Hepatocyte (in vitro differentiated cells): ENCODE results near the gene TSKS. TPM values are rescaled to one million over a fixed set of nuclear protein-coding genes. Genes with fewer than 3 reads are reported as not detected.

Experiments
- DNase-seq: peaks from one replicate; pipeline ENCODE4 v3.0.0-alpha.2; 2016; ENCODE audit warnings: low spot score
- H2AFZ ChIP-seq: fragments of 200-600 bp; sonication (generic); 2 replicates; pipeline ENCODE4 v1.6.0; 2016; ENCODE audit warnings: antibody characterized with exemption, mild to moderate bottlenecking
- H3K27ac ChIP-seq: fragments of 200-600 bp; sonication (generic); 2 replicates; pipeline ENCODE4 v1.5.1; 2016; ENCODE audit warnings: mild to moderate bottlenecking
- H3K27me3 ChIP-seq: fragments of 200-600 bp; sonication (generic); 2 replicates; pipeline ENCODE4 v1.6.1; 2016
- H3K36me3 ChIP-seq: fragments of 200-600 bp; sonication (generic); replicated peaks from 2 replicates; pipeline ENCODE4 v1.5.1; 2016; ENCODE audit warnings: low read depth; ENCODE audit not compliant: insufficient read depth
- H3K4me1 ChIP-seq: fragments of 200-600 bp; sonication (generic); 2 replicates; pipeline ENCODE4 v1.5.1; 2016; ENCODE audit warnings: mild to moderate bottlenecking, moderate library complexity; ENCODE audit not compliant: insufficient read depth
- H3K4me2 ChIP-seq: fragments of 200-600 bp; sonication (generic); 2 replicates; pipeline ENCODE4 v1.6.0; 2016
- H3K4me3 ChIP-seq: fragments of 200-600 bp; sonication (generic); 2 replicates; pipeline ENCODE4 v1.5.1; 2016; ENCODE audit warnings: mild to moderate bottlenecking
- H3K79me2 ChIP-seq: fragments of 200-600 bp; sonication (generic); 2 replicates; pipeline ENCODE4 v1.6.0; 2017; ENCODE audit warnings: mild to moderate bottlenecking
- H3K9me2 ChIP-seq: fragments of 200-600 bp; sonication (generic); replicated peaks from 2 replicates; pipeline ENCODE4 v1.6.0; 2017; ENCODE audit warnings: mild to moderate bottlenecking; ENCODE audit not compliant: insufficient read depth
- H3K9me3 ChIP-seq: fragments of 200-600 bp; sonication (generic); 2 replicates; pipeline ENCODE4 v1.5.1; 2016; ENCODE audit warnings: low read depth, mild to moderate bottlenecking
- H4K20me1 ChIP-seq: fragments of 200-600 bp; sonication (generic); 2 replicates; pipeline ENCODE4 v1.6.0; 2016; ENCODE audit warnings: mild to moderate bottlenecking; ENCODE audit not compliant: insufficient read depth, poor library complexity, severe bottlenecking
- EZH2 ChIP-seq: fragments of 200-600 bp; sonication (generic); IDR thresholded peaks from 2 replicates; pipeline ENCODE4 v1.6.1; 2016; ENCODE audit warnings: antibody characterized with exemption, mild to moderate bottlenecking, borderline replicate concordance
- EZH2phosphoT487 ChIP-seq: fragments of 200-600 bp; sonication (generic); IDR thresholded peaks from one replicate; pipeline ENCODE4 v1.6.1; 2018; ENCODE audit warnings: antibody characterized with exemption, mild to moderate bottlenecking, low read depth, moderate library complexity; ENCODE audit not compliant: unreplicated experiment, severe bottlenecking
- whole genome bisulfite sequencing: methylation state at CpG from one replicate; pipeline ENCODE4 v1.1.6; 2016; ENCODE audit warnings: low lambda C conversion rate; ENCODE audit errors: missing lambda C conversion rate; 5-methylcytosine and 5-hydroxymethylcytosine counted together
- polyA plus RNA-seq: library from polyadenylated mRNA; unstranded; fragments of >200 nt; fragmentation: Nextera tagmentation; extraction: Ambion mirVana; gene quantifications from 2 replicates; pipeline ENCODE4 v1.2.1, GENCODE V29; 2016
- total RNA-seq: library from RNA; depleted of rRNA; stranded (reverse); fragments of >200 nt; gene quantifications from 2 replicates; pipeline ENCODE4 v1.2.3, GENCODE V29; 2014
- TF ChIP-seq, protein P1 (sequence below): fragments of 200-600 bp; sonication (generic); IDR thresholded peaks from 2 replicates; pipeline ENCODE4 v1.5.1; 2016; ENCODE audit warnings: antibody characterized with exemption, mild to moderate bottlenecking; ENCODE audit not compliant: poor library complexity

Gene TSKS
- total and polyA plus RNA-seq, 2 experiments from 2014 or later, result not detected

DNA sequence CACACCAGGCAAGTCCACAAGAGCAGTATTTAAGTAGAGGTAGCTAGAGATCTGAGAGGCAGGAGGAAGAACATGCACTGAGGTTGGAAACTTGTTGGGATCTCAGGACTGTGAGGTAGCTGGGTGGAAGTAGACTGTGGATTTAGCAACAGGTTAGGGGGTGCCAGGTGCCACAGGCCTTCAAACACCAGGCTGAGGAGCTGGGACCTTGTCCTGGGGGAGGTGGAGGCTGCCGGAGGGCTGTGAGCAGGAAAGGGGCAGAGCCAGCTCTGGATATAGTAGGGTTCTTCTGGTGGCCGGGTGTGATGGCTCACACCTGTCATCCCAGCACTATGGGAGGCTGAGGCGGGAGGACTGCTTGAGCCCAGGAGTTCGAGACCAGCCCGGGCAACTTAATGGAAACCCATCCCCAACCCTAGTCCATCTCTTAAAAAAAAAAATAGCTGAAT lies 46.9 kb upstream of the TSKS start:
- H3K79me2 ChIP-seq, result no peaks in the 10 kb centered on the region
- peak overlapping the region; percentile 98 for H3K4me2 ChIP-seq
- no peak for TF ChIP-seq EZH2
- TF ChIP-seq, protein P1, sequence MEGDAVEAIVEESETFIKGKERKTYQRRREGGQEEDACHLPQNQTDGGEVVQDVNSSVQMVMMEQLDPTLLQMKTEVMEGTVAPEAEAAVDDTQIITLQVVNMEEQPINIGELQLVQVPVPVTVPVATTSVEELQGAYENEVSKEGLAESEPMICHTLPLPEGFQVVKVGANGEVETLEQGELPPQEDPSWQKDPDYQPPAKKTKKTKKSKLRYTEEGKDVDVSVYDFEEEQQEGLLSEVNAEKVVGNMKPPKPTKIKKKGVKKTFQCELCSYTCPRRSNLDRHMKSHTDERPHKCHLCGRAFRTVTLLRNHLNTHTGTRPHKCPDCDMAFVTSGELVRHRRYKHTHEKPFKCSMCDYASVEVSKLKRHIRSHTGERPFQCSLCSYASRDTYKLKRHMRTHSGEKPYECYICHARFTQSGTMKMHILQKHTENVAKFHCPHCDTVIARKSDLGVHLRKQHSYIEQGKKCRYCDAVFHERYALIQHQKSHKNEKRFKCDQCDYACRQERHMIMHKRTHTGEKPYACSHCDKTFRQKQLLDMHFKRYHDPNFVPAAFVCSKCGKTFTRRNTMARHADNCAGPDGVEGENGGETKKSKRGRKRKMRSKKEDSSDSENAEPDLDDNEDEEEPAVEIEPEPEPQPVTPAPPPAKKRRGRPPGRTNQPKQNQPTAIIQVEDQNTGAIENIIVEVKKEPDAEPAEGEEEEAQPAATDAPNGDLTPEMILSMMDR, result no peak
- no peak for TF ChIP-seq EZH2phosphoT487
- DNase-seq, result no peak
- H3K9me3 ChIP-seq, result no peaks in the 10 kb centered on the region
- H3K36me3 ChIP-seq, result no peaks in the 10 kb centered on the region
- H3K27ac ChIP-seq, result peak overlapping the region; percentile 70
- no peaks in the 10 kb centered on the region for H3K27me3 ChIP-seq
- H3K9me2 ChIP-seq, result no peaks in the 10 kb centered on the region
- no peaks in the 10 kb centered on the region for H4K20me1 ChIP-seq
- H3K4me1 ChIP-seq, result peaks cover 11% of the 10 kb centered on the region
- WGBS, result 93% methylated on average over 5 of the region's 5 CpGs
- H2AFZ ChIP-seq, result no peak overlapping the region
- H3K4me3 ChIP-seq, result no peak overlapping the region

- TF ChIP-seq EZH2phosphoT487 (no peak), EZH2 (no peak)
- TF ChIP-seq, protein P1, result peak; percentile 16
- Histone ChIP-seq H3K9me3 (no peaks in the 10 kb centered on the region), H3K27me3 (no peaks in the 10 kb centered on the region), H3K4me2 (peak overlapping the region; percentile 98), H2AFZ (peak overlapping the region; percentile 84), H3K9me2 (no peaks in the 10 kb centered on the region), H3K4me3 (peak overlapping the region; percentile 36), H3K27ac (peak overlapping the region; percentile 70), H3K36me3 (no peaks in the 10 kb centered on the region), H4K20me1 (no peaks in the 10 kb centered on the region), H3K79me2 (no peaks in the 10 kb centered on the region), H3K4me1 (peaks cover 11% of the 10 kb centered on the region)
- peak; percentile 67 for DNase-seq
- 13% methylated on average over 43 of the region's 50 CpGs for WGBS
These were observed 46.2 kb upstream of the TSKS start for GRCh38 chr19:49809160-49809940.

DNA sequence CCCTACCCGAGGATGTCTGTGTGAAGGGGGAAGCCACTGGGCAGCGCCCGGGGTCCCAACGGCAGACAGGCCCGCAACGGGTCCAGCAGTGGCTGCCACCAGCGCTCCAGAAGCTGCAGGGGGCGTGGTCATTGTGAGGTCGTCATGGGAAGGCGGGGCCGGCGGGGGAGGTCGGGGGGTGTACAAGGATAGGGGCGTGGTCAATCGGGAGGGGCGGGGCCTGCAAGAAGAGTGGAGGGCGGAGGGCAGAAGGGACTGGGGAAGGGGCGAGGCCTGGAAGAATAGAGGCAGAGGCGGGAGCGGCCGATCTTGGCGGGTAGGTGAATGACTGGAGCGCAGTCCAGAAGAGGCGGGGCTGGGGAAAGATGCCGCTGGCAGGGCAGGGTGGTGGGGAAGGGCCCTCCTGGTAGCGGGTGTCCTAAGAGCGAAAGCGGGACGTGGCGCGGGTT lies 45.6 kb upstream of the TSKS start:
- Histone ChIP-seq H3K36me3 (no peaks in the 10 kb centered on the region), H3K4me2 (peak overlapping the region; percentile 98), H3K9me2 (no peaks in the 10 kb centered on the region), H3K4me1 (peaks cover 11% of the 10 kb centered on the region), H3K9me3 (no peaks in the 10 kb centered on the region), H3K79me2 (no peaks in the 10 kb centered on the region), H4K20me1 (no peaks in the 10 kb centered on the region), H3K4me3 (peak overlapping the region; percentile 36), H3K27ac (peak overlapping the region; percentile 70), H2AFZ (peak overlapping the region; percentile 84), H3K27me3 (no peaks in the 10 kb centered on the region)
- peak; percentile 96 for DNase-seq
- WGBS, result 4% methylated on average over 6 of the region's 31 CpGs
- TF ChIP-seq EZH2phosphoT487, result no peak
